Dermis lymphatic vessel endothelial cell (primary cell): ENCODE results near the gene AXIN2. TPM values are rescaled to one million over a fixed set of nuclear protein-coding genes. Genes with fewer than 3 reads are reported as not detected.

Experiments
- total RNA-seq: library from RNA; depleted of rRNA; stranded (reverse); fragments of >200 nt; gene quantifications from 2 replicates; pipeline ENCODE4 v1.2.1, GENCODE V29; 2014

The AXIN2 gene, protein sequence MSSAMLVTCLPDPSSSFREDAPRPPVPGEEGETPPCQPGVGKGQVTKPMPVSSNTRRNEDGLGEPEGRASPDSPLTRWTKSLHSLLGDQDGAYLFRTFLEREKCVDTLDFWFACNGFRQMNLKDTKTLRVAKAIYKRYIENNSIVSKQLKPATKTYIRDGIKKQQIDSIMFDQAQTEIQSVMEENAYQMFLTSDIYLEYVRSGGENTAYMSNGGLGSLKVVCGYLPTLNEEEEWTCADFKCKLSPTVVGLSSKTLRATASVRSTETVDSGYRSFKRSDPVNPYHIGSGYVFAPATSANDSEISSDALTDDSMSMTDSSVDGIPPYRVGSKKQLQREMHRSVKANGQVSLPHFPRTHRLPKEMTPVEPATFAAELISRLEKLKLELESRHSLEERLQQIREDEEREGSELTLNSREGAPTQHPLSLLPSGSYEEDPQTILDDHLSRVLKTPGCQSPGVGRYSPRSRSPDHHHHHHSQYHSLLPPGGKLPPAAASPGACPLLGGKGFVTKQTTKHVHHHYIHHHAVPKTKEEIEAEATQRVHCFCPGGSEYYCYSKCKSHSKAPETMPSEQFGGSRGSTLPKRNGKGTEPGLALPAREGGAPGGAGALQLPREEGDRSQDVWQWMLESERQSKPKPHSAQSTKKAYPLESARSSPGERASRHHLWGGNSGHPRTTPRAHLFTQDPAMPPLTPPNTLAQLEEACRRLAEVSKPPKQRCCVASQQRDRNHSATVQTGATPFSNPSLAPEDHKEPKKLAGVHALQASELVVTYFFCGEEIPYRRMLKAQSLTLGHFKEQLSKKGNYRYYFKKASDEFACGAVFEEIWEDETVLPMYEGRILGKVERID
- total RNA-seq: 2.5 and 2.6 TPM in 2 replicates

DNA sequence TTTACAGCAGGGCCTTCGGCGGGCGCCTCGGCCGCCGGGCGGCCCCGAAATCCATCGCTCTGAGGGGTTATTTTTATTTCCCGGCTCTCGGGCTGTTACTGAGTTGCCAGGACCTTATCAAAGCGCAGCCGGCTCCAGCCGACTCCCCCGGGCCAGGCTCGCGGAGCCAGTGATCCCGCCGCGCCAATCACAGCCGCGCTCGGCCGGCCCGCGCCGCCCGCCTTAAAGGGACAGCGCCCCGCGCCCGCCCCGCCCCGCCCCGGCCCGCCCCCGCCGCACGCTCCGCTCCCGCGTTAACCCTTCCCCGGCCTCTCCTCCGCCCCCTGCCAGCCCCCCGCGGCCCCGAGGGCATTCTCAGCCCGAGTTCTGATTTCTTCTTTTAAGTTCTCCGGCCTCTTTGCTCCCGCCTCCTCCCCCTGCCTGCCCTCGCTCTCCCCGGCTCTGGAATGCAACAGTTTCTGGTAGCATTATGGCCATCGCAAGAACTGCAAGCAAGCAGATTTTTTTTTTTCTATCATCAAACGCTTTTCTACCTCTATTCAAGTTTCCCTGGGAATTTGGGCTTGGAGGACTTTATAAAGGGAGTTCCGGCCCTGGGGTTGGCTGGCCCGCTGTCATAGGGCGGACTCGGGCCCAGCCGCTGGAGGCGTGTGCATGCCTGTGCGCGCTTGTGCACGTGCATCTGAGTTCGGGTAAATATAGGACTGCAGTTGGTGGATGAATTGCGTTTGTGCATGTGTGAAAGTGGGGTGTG lies at the start of gene AXIN2:
AXIN2 (minus strand) TSS at position 197 of the 754 bp plus-strand sequence. CDS start 3,028 bp downstream, outside the sequence.

